Thoracic aorta (tissue), 2 donors: ENCODE results near the gene A3GALT2. TPM values are rescaled to one million over a fixed set of nuclear protein-coding genes. Genes with fewer than 3 reads are reported as not detected.

Experiments used
- ATAC-seq: fragments of 150-250 bp; one replicate; pipeline ENCODE4 v1.8.0; 2017; ENCODE audit warnings: low read depth; ENCODE audit not compliant: insufficient number of reproducible peaks, low FRiP score
- DNase-seq: peaks from one replicate; pipeline ENCODE4 v3.0.0-alpha.2; 2020; ENCODE audit warnings: low spot score
- H3K27ac ChIP-seq, 2 donors: fragments of 200-600 bp; sonication (generic); 1 replicate in 1 of 2; 2 replicates in 1 of 2; pipeline ENCODE4 v1.5.1; 2016; ENCODE audit warnings: mild to moderate bottlenecking in 2 of 2, moderate library complexity in 2 of 2
- H3K27me3 ChIP-seq: fragments of 200-600 bp; sonication (generic); replicated peaks from 2 replicates; pipeline ENCODE4 v1.6.0; 2016; ENCODE audit warnings: mild to moderate bottlenecking; ENCODE audit not compliant: insufficient read depth
- H3K36me3 ChIP-seq: fragments of 200-600 bp; sonication (generic); one replicate; pipeline ENCODE4 v1.5.1; 2016
- H3K4me1 ChIP-seq, 2 donors: fragments of 200-600 bp; sonication (generic); 1 replicate in 1 of 2; 2 replicates in 1 of 2; pipeline versions ENCODE4 v1.5.1 to v1.6.0; 2016; ENCODE audit warnings: low read depth in 2 of 2, mild to moderate bottlenecking in 1 of 2; ENCODE audit not compliant: control insufficient read depth in 1 of 2
- H3K4me3 ChIP-seq: fragments of 200-600 bp; sonication (generic); 2 replicates; pipeline ENCODE4 v1.5.1; 2016; ENCODE audit warnings: mild to moderate bottlenecking
- H3K9me3 ChIP-seq: fragments of 200-600 bp; sonication (generic); 2 replicates; pipeline ENCODE4 v1.5.1; 2016
- CTCF ChIP-seq: fragments of 200-600 bp; sonication (generic); IDR thresholded peaks from one replicate; pipeline ENCODE4 v1.5.1; 2019; ENCODE audit warnings: antibody characterized with exemption
- total RNA-seq, 2 donors: library from RNA; depleted of rRNA; stranded (reverse); fragments of >200 nt; gene quantifications; one replicate each; pipeline versions ENCODE4 v1.1.0 to v1.2.3, GENCODE V29; 2016

The A3GALT2 gene
- total RNA-seq, 2 donors from 2014 or later = 0.54 to 0.71 TPM

GRCh38 chr1:33287317-33287716, 33.6 kb downstream of the A3GALT2 start:
- Histone ChIP-seq H3K27ac (peak overlapping the region; percentile 8 to 30), H3K4me1 (peaks cover 5 to 45% of the 10 kb centered on the region in 2 donors), H3K36me3 (peaks cover 7% of the 10 kb centered on the region), H3K4me3 (no peak overlapping the region), H3K9me3 (no peaks in the 10 kb centered on the region), H3K27me3 (no peaks in the 10 kb centered on the region)
- DNase-seq (no peak), ATAC-seq (no peak)
- no peak for TF ChIP-seq CTCF

- ATAC-seq (no peak), DNase-seq (no peak)
- Histone ChIP-seq H3K4me3 (no peak overlapping the region), H3K27ac (peak overlapping the region; percentile 8 to 30), H3K4me1 (peaks cover 5 to 45% of the 10 kb centered on the region in 2 donors), H3K27me3 (no peaks in the 10 kb centered on the region), H3K9me3 (no peaks in the 10 kb centered on the region), H3K36me3 (peaks cover 12% of the 10 kb centered on the region)
- no peak for TF ChIP-seq CTCF
These were observed 34.3 kb downstream of the A3GALT2 start for GRCh38 chr1:33286451-33287185.

- Histone ChIP-seq H3K36me3 (peaks cover 33% of the 10 kb centered on the region), H3K27me3 (no peaks in the 10 kb centered on the region), H3K9me3 (no peaks in the 10 kb centered on the region), H3K4me3 (no peak overlapping the region), H3K4me1 (peaks cover 0 to 35% of the 10 kb centered on the region in 2 donors), H3K27ac (no peak overlapping the region)
- ATAC-seq = no peak
- TF ChIP-seq CTCF = no peak
- no peak for DNase-seq
These were observed 36.8 kb downstream of the A3GALT2 start for GRCh38 chr1:33284049-33284448.

GRCh38 chr1:33282791-33283190, 38.1 kb downstream of the A3GALT2 start:
- no peak for ATAC-seq
- no peak for DNase-seq
- Histone ChIP-seq H3K36me3 (peaks cover 40% of the 10 kb centered on the region), H3K4me3 (no peak overlapping the region), H3K27ac (no peak overlapping the region), H3K4me1 (peaks cover 0 to 23% of the 10 kb centered on the region in 2 donors), H3K9me3 (no peaks in the 10 kb centered on the region), H3K27me3 (no peaks in the 10 kb centered on the region)
- no peak for TF ChIP-seq CTCF

GRCh38 chr1:33281554-33282303, 39.2 kb downstream of the A3GALT2 start:
- Histone ChIP-seq H3K27ac (no peak overlapping the region), H3K27me3 (no peaks in the 10 kb centered on the region), H3K4me1 (peaks cover 0 to 16% of the 10 kb centered on the region in 2 donors), H3K9me3 (no peaks in the 10 kb centered on the region), H3K4me3 (no peak overlapping the region), H3K36me3 (peaks cover 50% of the 10 kb centered on the region)
- no peak for DNase-seq
- no peak for TF ChIP-seq CTCF
- ATAC-seq = no peak
